Measurements from ENCODE around the gene CCDC142. TPM values are rescaled to one million over a fixed set of nuclear protein-coding genes. Genes with fewer than 3 reads are reported as not detected.
"Not testable (repeated sequence)": the region's sequence is repeated elsewhere in the genome, so short reads cannot be mapped to it uniquely, and the experiment has no call there.

CCDC142 gene
- total RNA-seq, 2 donors from 2014 or later = 31.8 to 46.5 TPM

DNA sequence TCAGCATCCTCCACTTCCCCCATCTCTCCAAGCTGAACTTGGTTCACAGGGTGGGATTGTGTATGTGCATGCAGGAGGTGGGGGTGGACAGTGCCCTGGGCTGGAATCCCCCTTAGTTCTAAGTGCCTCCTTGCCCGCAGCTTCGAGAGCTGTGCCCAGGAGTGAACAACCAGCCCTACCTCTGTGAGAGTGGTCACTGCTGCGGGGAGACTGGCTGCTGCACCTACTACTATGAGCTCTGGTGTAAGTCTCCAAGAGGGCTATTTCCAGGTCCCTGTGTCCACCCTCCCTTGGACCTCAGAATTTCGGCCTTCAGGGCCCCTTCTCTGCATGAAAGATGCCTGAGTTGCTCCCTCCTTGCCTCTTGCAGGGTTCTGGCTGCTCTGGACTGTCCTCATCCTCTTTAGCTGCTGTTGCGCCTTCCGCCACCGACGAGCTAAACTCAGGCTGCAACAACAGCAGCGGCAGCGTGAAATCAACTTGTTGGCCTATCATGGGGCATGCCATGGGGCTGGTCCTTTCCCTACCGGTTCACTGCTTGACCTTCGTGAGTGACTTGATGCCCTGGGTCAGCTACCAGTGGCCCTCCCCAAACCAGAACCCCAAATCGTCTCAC lies 23.2 kb downstream of the CCDC142 start:
- H3K4me1 Mint-ChIP-seq (ENCODE audit: low read depth in 2 of 2) = peaks cover 52 to 71% of the 10 kb centered on the region in 2 donors

GRCh38 chr2:74458938-74459363 lies 23.8 kb downstream of the CCDC142 start:
- H3K9me3 Mint-ChIP-seq = no peaks in the 10 kb centered on the region
- peaks cover 56 to 73% of the 10 kb centered on the region in 2 donors for H3K4me1 Mint-ChIP-seq (ENCODE audit: low read depth in 2 of 2)
- no peaks in the 10 kb centered on the region for H3K27me3 Mint-ChIP-seq
- H3K36me3 Mint-ChIP-seq = peaks cover 5% of the 10 kb centered on the region
- ATAC-seq (no peak), DNase-seq (ENCODE audit: low spot score) (no peak)
- peak overlapping the region; percentile 98 for H3K4me3 Mint-ChIP-seq
- H3K27ac Mint-ChIP-seq = peak overlapping the region; percentile 91 to 98

More for the DNA sequence above, 23.2 kb downstream of the CCDC142 start:
- not testable (repeated sequence) for H3K36me3 Mint-ChIP-seq; H3K9me3 Mint-ChIP-seq; H3K27me3 Mint-ChIP-seq; DNase-seq (ENCODE audit: low spot score); ATAC-seq
- Mint-ChIP-seq H3K27ac (peak overlapping the region; percentile 91 to 98), H3K4me3 (peak overlapping the region; percentile 98)

DNA sequence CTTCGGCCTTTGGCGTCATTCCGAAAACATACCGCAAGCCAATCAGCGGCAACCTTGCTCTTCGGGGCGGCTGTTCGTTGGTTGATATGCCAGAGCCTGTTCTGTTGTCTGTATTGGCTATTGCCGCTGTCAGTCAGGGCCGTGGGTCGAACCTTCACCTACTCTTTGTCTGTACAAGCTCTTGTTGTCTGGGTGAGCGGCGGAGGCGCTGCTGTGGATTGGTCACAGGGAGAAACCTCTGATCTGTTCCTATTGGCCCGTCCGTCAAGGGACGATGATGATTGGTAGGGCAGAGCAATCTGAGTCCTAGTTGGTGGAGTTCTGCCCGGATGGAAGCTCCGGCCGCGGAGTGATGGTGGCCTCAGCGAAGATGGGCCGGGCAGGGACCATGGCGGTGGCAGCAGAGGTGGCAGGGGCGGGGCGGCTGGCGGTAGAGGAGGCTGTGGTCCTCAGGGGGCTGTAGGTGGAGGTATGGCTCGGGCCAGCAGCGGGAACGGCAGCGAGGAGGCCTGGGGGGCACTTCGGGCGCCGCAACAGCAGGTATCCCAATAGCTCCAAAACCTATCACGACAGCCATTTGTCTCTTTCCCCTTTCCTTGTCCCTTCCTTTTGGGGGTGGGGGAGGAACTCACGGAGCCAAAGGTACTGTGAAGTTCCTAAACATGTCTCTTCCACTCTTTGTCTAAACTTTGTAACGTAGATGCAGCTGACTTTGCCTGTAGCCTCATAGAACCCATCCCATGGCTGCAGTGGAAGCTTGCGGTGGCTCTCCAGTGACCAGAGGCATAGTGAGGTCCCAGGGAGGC lies 24.5 kb downstream of the CCDC142 start, which contains the start of gene WBP1:
Gene WBP1, plus strand, starts transcription at position 307 of the 806 bp plus-strand sequence. Its CDS starts 165 bp downstream, at position 472.
- DNase-seq (ENCODE audit: low spot score) (peak; percentile 100), ATAC-seq (peak; percentile 92 to 94)
- Mint-ChIP-seq H3K4me3 (peak within 1 kb of the TSS; percentile 98), H3K36me3 (peaks cover 5% of the 10 kb centered on the region), H3K27ac (peak within 1 kb of the TSS; percentile 91 to 98), H3K27me3 (no peaks in the 10 kb centered on the region), H3K9me3 (no peaks in the 10 kb centered on the region), H3K4me1 (ENCODE audit: low read depth in 2 of 2) (peaks cover 55 to 73% of the 10 kb centered on the region in 2 donors)

DNA sequence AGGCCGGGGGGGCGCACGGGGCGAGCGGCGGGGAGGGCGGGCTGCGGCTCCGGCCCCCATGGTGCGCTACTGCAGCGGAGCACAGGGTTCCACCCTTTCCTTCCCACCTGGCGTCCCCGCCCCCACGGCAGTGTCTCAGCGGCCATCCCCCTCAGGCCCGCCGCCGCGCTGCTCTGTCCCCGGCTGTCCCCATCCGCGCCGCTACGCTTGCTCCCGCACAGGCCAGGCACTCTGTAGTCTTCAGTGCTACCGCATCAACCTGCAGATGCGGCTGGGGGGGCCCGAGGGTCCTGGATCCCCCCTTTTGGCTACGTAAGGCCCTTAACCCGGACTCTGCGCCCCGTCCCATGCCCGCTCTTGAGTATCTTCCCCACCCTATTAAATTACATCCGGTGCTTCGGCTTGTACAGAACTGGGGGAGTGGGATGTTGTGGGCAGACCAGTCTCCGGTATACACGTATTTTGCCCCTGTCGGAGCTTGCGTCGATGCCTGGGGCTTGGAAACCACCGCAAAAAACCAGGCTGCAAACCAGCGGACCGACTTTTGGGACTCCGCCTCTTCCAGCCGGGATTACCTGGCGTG lies 25.2 kb downstream of the CCDC142 start:
- ATAC-seq (peak; percentile 51 to 61), DNase-seq (ENCODE audit: low spot score) (peak; percentile 87)
- peak overlapping the region; percentile 91 to 98 for H3K27ac Mint-ChIP-seq
- H3K4me3 Mint-ChIP-seq = peak overlapping the region; percentile 98
- no peaks in the 10 kb centered on the region for H3K27me3 Mint-ChIP-seq
- H3K36me3 Mint-ChIP-seq = peaks cover 5% of the 10 kb centered on the region
- H3K9me3 Mint-ChIP-seq = no peaks in the 10 kb centered on the region
- H3K4me1 Mint-ChIP-seq (ENCODE audit: low read depth in 2 of 2) = peaks cover 58 to 74% of the 10 kb centered on the region in 2 donors

DNA sequence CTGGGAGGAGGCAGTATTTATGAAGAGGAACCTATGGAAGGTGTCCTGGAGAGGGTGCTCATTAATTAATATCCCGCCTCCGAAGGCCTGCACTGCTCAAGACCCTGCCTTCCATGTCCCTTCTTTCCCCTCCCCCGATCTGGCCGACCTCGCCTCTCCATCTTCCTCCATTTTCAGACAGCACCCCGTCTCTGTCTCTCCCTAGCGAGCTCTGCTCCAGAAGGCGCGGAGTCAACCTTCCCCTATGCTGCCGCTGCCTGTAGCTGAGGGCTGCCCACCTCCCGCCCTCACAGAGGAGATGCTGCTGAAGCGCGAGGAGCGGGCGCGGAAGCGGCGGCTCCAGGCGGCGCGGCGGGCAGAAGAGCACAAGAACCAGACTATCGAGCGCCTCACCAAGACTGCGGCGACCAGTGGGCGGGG lies 25.7 kb downstream of the CCDC142 start:
- H3K4me1 Mint-ChIP-seq (ENCODE audit: low read depth in 2 of 2) = peaks cover 62 to 78% of the 10 kb centered on the region in 2 donors
- H3K36me3 Mint-ChIP-seq = peaks cover 5% of the 10 kb centered on the region

GRCh38 chr2:74454654-74455511 lies 27.9 kb downstream of the CCDC142 start, which contains the start of gene INO80B:
INO80B (plus strand) TSS chr2:74455087; CDS start chr2:74455117, 30 bp downstream.
- DNase-seq (ENCODE audit: low spot score) = peak; percentile 97
- no peaks in the 10 kb centered on the region for H3K27me3 Mint-ChIP-seq
- H3K36me3 Mint-ChIP-seq = peaks cover 5% of the 10 kb centered on the region
- ATAC-seq = peak; percentile 69 to 80
- no peaks in the 10 kb centered on the region for H3K9me3 Mint-ChIP-seq
- H3K4me1 Mint-ChIP-seq (ENCODE audit: low read depth in 2 of 2) = peaks cover 57 to 71% of the 10 kb centered on the region in 2 donors
- H3K4me3 Mint-ChIP-seq = peak within 1 kb of the TSS; percentile 98
- peak within 1 kb of the TSS; percentile 91 to 98 for H3K27ac Mint-ChIP-seq

More for the DNA sequence above, 25.7 kb downstream of the CCDC142 start:
- Mint-ChIP-seq H3K27ac (peak overlapping the region; percentile 91 to 98), H3K4me3 (peak overlapping the region; percentile 98), H3K9me3 (no peaks in the 10 kb centered on the region), H3K27me3 (no peaks in the 10 kb centered on the region)
- ATAC-seq (no peak), DNase-seq (ENCODE audit: low spot score) (no peak)

GRCh38 chr2:74450570-74451190 lies 32.1 kb downstream of the CCDC142 start:
- H3K4me1 Mint-ChIP-seq (ENCODE audit: low read depth in 2 of 2) = peaks cover 25 to 31% of the 10 kb centered on the region in 2 donors

GRCh38 chr2:74448771-74449170 lies 34.0 kb downstream of the CCDC142 start:
- DNase-seq (ENCODE audit: low spot score) = no peak
- H3K27ac Mint-ChIP-seq = no peak overlapping the region
- peaks cover 0 to 2% of the 10 kb centered on the region in 2 donors for H3K27me3 Mint-ChIP-seq
- no peak overlapping the region for H3K4me3 Mint-ChIP-seq
- H3K9me3 Mint-ChIP-seq = no peaks in the 10 kb centered on the region
- ATAC-seq = no peak
- H3K4me1 Mint-ChIP-seq (ENCODE audit: low read depth in 2 of 2) = peaks cover 12 to 14% of the 10 kb centered on the region in 2 donors
- no peaks in the 10 kb centered on the region for H3K36me3 Mint-ChIP-seq

More at GRCh38 chr2:74450570-74451190, 32.1 kb downstream of the CCDC142 start:
- DNase-seq (ENCODE audit: low spot score) (no peak), ATAC-seq (no peak)
- H3K4me3 Mint-ChIP-seq = no peak overlapping the region
- H3K9me3 Mint-ChIP-seq = no peaks in the 10 kb centered on the region
- peak overlapping the region; percentile 32 to 87 for H3K27ac Mint-ChIP-seq
- H3K36me3 Mint-ChIP-seq = no peaks in the 10 kb centered on the region
- no peaks in the 10 kb centered on the region for H3K27me3 Mint-ChIP-seq

DNA sequence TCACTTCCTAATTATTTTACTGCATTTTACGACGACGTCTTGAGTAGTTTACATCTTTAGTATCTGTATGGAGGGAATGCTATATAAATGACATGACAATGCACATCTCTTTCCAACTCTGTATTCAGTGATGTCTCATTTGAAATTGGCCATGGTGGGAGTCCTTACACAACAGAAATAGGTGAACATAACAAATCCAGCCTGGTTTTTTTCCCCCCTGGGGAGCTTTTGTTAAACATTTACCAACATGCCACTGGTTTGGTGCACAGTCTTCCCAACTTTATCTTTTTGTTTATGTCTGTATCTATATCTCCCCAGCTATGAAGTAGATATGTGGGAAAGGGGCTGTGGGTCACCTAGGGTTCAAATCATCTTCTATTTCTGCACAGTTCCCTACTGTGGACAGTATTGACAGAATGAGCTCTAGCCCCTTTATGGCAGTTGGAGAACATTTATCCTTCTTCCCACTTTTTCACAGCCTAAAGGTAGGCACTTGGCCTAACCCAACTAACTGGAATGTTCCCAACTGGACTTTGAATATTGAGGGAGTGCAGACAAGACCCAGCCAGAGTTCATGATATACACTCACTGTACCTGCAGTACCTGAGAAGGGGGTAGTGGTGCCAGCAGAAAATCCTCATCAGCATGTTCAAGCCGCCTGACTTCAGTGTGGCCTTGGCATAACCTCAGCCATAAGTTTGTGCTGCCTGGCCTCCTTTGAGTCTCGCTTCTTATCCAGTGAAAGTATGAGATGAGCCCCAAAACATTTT lies 35.4 kb downstream of the CCDC142 start:
- H3K36me3 Mint-ChIP-seq = no peaks in the 10 kb centered on the region

GRCh38 chr2:74444498-74445318 lies 38.1 kb downstream of the CCDC142 start:
- Mint-ChIP-seq H3K27ac (no peak overlapping the region), H3K4me3 (no peak overlapping the region), H3K9me3 (no peaks in the 10 kb centered on the region), H3K36me3 (no peaks in the 10 kb centered on the region), H3K27me3 (peaks cover 0 to 2% of the 10 kb centered on the region in 2 donors), H3K4me1 (ENCODE audit: low read depth in 2 of 2) (peaks cover 5 to 13% of the 10 kb centered on the region in 2 donors)
- DNase-seq (ENCODE audit: low spot score) (no peak), ATAC-seq (no peak)

More for the DNA sequence above, 35.4 kb downstream of the CCDC142 start:
- Mint-ChIP-seq H3K4me3 (no peak overlapping the region), H3K27ac (no peak overlapping the region), H3K4me1 (ENCODE audit: low read depth in 2 of 2) (peaks cover 4 to 5% of the 10 kb centered on the region in 2 donors), H3K9me3 (no peaks in the 10 kb centered on the region), H3K27me3 (peaks cover 0 to 2% of the 10 kb centered on the region in 2 donors)
- ATAC-seq = no peak
- no peak for DNase-seq (ENCODE audit: low spot score)

DNA sequence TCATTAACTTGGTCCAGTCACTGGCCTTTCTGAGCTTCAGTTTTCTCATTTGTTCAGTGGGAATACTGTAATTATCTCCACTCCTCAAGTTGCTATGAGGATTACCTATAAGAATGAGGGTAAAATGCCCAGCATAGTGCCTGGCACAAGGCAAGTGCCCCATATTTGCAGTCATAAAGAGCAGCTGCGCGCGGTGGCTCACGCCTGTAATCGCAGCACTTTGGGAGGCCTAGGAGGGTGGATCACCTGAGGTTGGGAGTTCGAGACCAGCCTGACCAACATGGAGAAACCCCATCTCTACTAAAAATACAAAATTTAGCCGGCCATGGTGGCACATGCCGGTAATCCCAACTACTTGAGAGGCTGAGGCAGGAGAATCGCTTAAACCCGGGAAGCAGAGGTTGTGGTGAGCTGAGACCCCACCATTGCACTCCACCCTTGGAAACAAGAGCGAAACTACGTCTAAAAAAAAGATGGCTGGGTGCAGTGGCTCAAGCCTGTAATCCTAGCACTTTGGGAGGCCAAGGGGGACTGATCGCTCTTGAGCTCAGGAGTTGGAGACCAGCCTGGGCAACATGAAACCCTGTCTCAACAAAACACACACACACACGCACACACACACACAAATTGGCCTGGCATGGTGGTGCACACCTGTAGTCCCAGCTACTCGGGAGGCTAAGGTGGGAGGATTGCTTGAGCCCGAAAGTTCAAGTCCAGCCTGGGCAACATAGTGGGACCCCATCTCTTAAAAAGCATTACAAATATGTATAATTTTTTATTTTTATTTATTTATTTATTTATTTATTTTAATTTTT lies 40.1 kb downstream of the CCDC142 start:
- ATAC-seq; H3K27ac Mint-ChIP-seq; H3K9me3 Mint-ChIP-seq; DNase-seq (ENCODE audit: low spot score); H3K27me3 Mint-ChIP-seq; H3K36me3 Mint-ChIP-seq: not testable (repeated sequence)
- H3K4me3 Mint-ChIP-seq = peak overlapping the region; percentile 60
- peaks cover 18 to 29% of the 10 kb centered on the region in 2 donors for H3K4me1 Mint-ChIP-seq (ENCODE audit: low read depth in 2 of 2)
